Activated gamma-delta T cell (primary cell): ENCODE data around the gene THTPA.
"Not testable (repeated sequence)": the region's sequence is repeated elsewhere in the genome, so short reads cannot be mapped to it uniquely, and the experiment has no call there.

ENCODE experiments used
- DNase-seq: peaks from one replicate; lab custom pipeline; 2025; lab: John Stamatoyannopoulos, UW

THTPA gene

DNA sequence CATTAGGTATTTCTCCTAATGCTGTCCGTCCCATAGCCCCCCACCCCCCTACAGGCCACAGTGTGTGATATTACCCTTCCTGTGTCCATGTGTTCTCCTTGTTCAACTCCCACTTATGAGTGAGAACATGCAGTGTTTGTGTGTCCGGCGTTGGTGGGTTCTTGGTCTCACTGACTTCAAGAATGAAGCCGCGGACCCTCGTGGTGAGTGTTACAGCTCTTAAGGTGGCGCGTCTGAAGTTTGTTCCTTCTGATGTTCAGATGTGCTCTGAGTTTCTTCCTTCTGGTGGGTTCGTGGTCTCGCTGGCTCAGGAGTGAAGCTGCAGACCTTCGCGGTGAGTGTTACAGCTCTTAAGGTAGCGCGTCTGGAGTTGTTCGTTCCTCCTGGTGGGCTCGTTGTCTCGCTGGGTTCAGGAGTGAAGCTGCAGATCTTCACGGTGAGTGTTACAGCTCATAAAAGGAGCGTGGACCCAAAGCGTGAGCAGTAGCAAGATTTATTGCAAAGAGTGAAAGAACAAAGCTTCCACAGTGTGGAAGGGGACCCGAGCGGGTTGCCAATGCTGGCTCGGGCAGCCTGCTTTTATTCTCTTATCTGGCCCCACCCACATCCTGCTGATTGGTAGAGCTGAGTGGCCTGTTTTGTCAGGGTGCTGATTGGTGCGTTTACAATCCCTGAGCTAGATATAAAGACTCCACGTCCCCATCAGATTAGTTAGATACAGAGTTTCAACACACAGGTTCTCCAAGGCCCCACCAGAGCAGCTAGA is 27.9 kb downstream of the THTPA start:
- not testable (repeated sequence) for DNase-seq

DNA sequence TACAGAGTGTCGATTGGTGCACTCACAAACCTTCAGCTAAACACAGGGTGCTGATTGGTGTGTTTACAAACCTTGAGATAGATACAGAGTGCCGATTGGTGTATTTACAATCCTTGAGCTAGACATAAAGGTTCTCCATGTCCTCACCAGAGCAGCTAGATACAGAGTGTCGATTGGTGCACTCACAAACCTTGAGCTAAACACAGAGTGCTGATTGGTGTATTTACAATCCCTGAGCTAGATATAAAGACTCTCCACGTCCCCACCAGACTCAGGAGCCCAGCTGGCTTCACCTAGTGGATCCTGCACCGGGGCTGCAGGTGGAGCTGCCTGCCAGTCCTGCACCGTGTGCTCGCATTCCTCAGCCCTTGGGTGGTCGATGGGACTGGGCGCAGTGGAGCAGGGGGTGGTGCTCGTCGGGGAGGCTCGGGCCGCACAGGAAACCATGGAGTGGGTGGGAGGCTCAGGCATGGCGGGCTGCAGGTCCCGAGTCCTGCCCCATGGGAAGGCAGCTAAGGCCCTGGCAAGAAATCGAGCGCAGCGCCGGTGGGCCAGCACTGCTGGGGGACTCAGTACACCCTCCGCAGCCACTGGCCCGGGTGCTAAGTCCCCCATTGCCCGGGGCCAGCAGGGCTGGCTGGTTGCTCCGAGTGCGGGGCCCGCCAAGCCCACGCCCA is 28.6 kb downstream of the THTPA start:
- not testable (repeated sequence) for DNase-seq

DNA sequence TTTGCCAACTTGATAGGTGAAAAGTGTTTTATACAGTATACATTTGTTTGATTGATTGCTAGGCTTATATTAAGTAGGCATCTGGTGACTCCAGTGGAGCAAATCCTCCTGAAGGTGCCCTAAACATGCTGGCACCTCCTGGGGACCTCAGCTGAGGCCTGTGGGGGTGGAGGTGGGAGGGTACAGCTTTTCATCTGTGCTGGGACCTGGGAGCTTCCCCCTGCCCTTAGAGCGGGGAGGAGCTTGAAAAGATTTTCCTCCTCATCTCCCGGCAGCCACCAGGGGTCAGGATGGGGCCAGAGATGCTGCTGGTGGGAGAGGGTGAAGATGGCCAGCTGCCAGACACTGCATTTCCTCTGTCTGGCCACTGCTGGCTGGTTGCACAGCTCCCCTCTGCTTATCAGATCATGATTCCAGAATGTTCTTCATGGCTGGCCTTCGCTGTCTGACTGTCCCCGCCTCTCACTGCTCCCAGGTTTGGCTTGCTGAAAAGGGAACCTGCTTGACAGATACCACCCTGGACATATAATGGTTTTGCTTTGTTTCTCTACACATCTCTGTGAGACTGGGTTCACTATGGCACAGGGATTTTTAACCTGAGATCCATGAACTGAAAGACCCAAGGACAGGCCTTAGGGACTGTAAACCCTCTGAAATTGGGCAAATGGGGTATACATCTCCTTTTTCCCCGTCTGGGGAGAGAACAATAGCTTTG is 33.0 kb downstream of the THTPA start:
- DNase-seq: no peak

GRCh38 chr14:23589606-23590005 is 33.5 kb downstream of the THTPA start:
- no peak for DNase-seq

- DNase-seq: no peak
These were observed 34.1 kb downstream of the THTPA start for GRCh38 chr14:23590198-23590597.

DNA sequence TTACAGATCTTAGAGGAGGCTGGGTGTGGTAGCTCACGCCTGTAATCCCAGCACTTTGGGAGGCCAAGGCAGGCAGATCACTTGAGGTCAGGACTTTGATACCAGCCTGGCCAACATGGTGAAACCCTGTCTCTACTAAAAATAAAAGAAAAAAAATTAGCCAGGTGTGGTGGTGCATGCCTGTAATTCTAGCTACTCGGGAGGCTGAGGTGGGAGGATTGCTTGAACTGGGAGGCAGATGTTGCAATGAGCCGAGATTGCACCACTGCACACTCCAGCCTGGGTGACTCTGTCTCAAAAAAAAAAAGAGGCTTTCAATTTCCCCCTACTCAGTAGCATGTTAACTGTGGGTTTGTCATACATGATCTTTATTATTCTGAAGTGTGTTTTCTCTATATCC is 38.1 kb downstream of the THTPA start:
- not testable (repeated sequence) for DNase-seq

DNA sequence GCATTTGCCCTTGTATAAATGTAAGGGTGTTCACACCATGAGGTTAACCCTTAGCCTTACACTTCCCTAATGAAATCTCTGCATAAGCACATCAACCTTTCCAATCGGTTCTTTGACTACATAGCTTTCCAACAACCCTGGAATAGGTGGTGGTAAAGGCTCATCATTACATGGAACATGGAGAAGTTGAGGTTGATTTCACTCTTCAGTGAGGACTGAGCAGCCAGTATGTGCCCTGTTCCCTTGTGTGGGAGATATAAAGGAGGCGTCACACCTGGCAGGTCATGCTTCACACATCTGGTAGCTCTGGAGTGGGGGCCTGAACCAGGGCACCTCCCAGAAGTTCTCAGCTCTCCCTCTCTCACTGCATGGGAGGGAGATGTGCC is 44.2 kb downstream of the THTPA start:
- DNase-seq: no peak

DNA sequence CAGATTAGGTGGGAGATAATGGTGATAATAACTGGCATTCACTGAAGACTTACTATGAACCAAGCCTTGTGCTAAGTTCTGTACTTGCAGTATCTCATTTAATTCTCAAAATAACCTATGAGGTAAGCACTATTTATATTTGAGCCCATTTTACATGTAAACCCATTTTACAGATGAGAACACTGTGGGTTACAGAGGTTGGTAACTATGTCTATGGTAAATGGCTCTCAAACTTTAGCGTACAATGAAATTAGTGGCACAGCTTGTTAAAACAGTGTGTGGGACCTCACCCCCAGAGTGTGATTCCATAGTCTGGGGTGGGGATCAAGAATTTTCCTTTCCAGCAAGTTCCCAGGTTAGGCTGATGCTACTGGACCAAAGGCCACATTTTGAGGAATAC is 44.7 kb downstream of the THTPA start:
- DNase-seq: no peak

GRCh38 chr14:23601424-23601823 is 45.4 kb downstream of the THTPA start:
- DNase-seq: no peak

DNA sequence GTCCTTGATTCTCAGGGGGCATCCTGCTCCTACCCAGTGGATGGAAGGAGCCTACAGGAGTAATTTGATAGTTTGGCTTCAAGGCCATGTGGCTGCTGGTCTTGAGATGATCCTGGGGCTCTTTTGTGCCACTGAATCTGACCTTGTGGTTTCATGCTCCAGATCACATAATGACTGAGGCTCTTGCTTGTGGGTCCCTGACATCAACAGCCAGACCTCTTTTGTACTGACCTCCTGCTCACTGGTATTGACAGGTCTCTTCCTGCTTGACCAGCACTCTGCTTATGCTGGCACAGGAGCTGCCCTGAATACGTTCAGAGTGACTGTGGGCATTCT is 45.7 kb downstream of the THTPA start:
- no peak for DNase-seq

DNA sequence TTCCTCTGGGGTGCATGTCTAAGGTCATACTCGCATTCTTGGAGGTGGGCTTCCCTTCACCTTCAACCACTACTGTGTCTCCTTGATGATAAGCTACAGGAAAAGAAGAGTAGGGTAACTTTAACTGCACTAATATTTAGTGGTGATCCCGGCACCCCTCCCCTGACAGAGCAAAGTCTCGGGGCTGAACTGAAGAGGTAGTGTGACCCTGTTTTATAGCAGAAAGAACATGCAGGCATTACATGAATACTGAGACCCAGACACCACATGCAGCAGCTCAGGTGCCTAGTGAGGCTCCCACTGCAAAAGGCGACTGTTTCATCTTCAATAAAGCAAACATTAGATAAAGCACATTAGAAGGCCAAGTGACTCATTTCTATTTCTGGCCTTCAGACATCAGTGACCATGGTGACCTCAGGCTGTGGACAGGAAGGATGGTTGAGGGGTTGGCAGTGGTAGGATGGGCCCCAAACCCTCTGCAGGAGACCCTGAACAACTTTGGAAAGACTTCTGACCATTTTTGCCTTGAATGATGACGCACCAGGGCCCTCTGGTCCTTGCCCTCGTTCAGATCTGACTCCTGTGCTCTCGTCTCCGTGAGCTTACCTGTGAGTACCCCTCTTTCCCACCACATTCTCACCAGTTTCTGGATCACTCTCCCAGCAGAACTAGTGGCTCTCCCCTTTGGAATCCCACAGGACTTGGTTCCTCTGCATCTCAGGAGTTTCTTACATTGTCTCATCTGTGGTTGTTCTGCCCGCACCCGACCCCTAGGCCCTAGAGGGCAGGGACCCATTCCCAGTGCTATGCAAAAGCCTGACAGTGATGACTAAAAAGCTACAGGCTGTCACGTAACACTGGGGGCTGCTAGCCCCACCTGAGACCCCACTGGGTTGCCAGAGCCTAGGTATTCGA is 46.4 kb downstream of the THTPA start:
- no peak for DNase-seq

- DNase-seq: no peak
These were observed 47.0 kb downstream of the THTPA start for GRCh38 chr14:23603103-23603502.

DNA sequence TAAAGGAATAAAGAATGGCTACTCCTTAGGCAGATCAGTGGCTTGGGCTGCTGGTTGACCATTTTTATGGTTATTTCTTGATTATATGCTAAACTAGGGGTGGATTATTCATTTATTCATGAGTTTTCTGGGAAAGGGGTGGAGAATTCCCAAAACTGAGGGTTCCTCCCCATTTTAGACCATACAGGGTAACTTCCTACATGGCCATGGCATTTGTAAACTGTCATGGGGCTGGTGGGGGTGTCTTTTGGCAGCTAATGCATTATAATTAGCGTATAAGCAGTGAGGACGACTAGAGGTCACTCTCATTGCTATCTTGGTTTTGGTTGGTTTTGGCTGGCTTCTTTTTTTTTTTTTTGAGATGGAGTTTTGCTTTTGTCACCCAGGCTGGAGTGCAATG is 48.1 kb downstream of the THTPA start:
- DNase-seq: no peak

DNA sequence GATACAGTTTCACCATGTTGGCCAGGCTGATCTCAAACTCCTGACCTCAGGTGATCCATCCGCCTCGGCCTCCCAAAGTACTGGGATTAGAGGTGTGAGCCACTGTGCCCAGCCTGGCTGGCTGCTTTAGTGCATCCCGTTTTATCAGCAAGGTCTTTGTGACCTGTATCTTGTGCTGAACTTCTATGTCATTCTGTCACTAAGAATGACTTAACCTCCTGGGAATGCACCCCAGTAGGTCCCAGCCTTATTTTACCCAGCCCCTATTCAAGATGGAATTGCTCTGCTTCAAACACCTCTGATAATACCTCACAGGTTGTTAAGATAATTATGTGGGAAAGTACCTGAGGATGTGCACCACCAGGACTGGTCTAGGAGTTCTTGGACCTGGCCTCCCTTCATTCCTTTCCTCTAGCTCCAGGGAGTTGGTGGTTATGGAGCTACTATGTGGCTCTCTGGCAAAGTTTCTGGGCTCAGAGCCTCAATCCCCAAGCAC is 48.7 kb downstream of the THTPA start:
- DNase-seq: no peak

GRCh38 chr14:23605931-23606585 is 50.0 kb downstream of the THTPA start:
- no peak for DNase-seq

GRCh38 chr14:23608454-23608853 is 52.4 kb downstream of the THTPA start:
- DNase-seq: no peak

DNA sequence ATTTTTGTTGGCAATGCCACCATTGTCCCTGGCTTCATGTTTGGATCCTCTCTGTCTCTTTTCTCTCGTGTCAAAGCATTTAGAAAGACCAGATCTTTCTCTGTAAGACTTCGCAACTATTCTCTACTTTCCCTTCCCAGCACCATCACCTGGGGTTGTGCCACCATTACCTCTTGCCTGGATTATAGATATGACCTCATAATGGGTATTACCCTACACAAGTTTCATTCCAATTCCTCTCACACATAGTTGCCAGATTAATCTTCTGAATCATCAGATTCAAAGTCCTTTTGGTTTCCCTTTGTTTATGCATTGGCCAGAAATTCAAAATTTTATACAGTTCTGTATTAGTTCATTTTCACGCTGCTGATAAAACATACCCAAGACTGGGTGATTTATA is 52.9 kb downstream of the THTPA start:
- DNase-seq: no peak

GRCh38 chr14:23609411-23610089 is 53.5 kb downstream of the THTPA start:
- not testable (repeated sequence) for DNase-seq
